LHCN-M2 (cell line): ENCODE data around the gene HAUS2. TPM values are rescaled to one million over a fixed set of nuclear protein-coding genes. Genes with fewer than 3 reads are reported as not detected.
"Not testable (repeated sequence)": the region's sequence is repeated elsewhere in the genome, so short reads cannot be mapped to it uniquely, and the experiment has no call there.

Source experiments
- DNase-seq: peaks from one replicate; pipeline ENCODE4 v3.0.0-alpha.2; 2012; ENCODE audit warnings: low read depth
- total RNA-seq: library from RNA; depleted of rRNA; stranded (reverse); fragments of >200 nt; gene quantifications from 2 replicates; pipeline ENCODE4 v1.2.3, GENCODE V29; 2014

Gene HAUS2
- total RNA-seq, 1 experiment from 2014 or later = 65.8 TPM

- DNase-seq = peak; percentile 98
Observed at GRCh38 chr15:42575188-42576039, 26.8 kb downstream of the HAUS2 start, which contains the start of gene STARD9. TSS of gene STARD9 (plus strand) at chr15:42575606. CDS start at chr15:42575716, 110 bp downstream.

- DNase-seq = no peak
Observed at GRCh38 chr15:42576040-42576594, 27.5 kb downstream of the HAUS2 start.

- no peak for DNase-seq
Observed at GRCh38 chr15:42576776-42577175, 28.1 kb downstream of the HAUS2 start.

- peak; percentile 95 for DNase-seq
Observed at GRCh38 chr15:42577514-42578031, 28.9 kb downstream of the HAUS2 start.

- DNase-seq = no peak
Observed at GRCh38 chr15:42578984-42579537, 30.4 kb downstream of the HAUS2 start.

- DNase-seq = peak; percentile 58
Observed at GRCh38 chr15:42581272-42581730, 32.7 kb downstream of the HAUS2 start.

- no peak for DNase-seq
Observed at GRCh38 chr15:42582569-42583375, 34.1 kb downstream of the HAUS2 start.

GRCh38 chr15:42584031-42584765 is 35.6 kb downstream of the HAUS2 start:
- no peak for DNase-seq

GRCh38 chr15:42590619-42591237 is 42.1 kb downstream of the HAUS2 start:
- DNase-seq = no peak

- DNase-seq = peak; percentile 67
Observed at GRCh38 chr15:42591238-42591934, 42.7 kb downstream of the HAUS2 start.

GRCh38 chr15:42592716-42593115 is 44.1 kb downstream of the HAUS2 start:
- DNase-seq = no peak

- DNase-seq = no peak
Observed at GRCh38 chr15:42593143-42593542, 44.5 kb downstream of the HAUS2 start.

- DNase-seq = no peak
Observed at GRCh38 chr15:42594095-42594494, 45.5 kb downstream of the HAUS2 start.

- DNase-seq = peak; percentile 58
Observed at GRCh38 chr15:42595626-42596240, 47.1 kb downstream of the HAUS2 start.

GRCh38 chr15:42601316-42601715 is 52.7 kb downstream of the HAUS2 start:
- not testable (repeated sequence) for DNase-seq

- no peak for DNase-seq
Observed at GRCh38 chr15:42602501-42602900, 53.9 kb downstream of the HAUS2 start.

GRCh38 chr15:42603978-42604377 is 55.3 kb downstream of the HAUS2 start:
- no peak for DNase-seq

GRCh38 chr15:42604894-42605744 is 56.5 kb downstream of the HAUS2 start:
- DNase-seq = peak; percentile 29
